VCaP (cell line): ENCODE data around the gene FRMD4B.

Source experiments
- H3K27ac ChIP-seq: fragments of 450-650 bp; 2 replicates; pipeline ENCODE4 v1.5.1; 2017
- TF ChIP-seq, protein P1 (sequence below): fragments of 450-650 bp; conservative IDR thresholded peaks from 2 replicates; pipeline ENCODE4 v1.5.1; 2017; ENCODE audit warnings: mild to moderate bottlenecking, moderate library complexity

FRMD4B gene

DNA sequence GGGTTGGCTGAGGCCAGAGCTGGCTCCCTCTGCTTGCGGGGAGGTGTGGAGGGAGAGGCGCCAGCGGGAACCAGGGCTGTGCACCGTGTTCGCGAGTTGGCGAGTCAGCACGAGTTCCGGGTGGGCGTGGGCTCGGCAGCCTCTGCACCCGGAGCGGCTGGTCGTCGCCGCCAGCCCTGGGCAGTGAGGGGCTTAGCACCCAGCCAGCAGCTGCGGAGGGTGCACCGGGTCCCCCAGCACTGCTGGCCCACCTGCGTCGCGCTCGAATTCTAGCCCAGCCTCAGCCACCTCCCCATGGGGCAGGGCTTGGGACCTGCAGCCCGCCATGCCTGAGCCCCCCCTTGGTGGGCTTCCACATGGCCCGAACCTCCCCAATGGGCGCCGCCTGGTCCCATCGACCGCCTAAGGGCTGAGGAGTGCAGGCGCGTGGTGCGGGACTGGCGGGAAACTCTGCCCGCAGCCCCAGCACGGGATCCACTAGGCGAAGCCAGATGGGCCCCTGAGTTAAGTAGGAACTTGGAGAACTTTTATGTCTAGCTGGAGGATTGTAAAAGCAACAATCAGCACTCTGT, 125.6 kb downstream of the FRMD4B start:
- H3K27ac ChIP-seq: no peak overlapping the region
- TF ChIP-seq, protein P1, sequence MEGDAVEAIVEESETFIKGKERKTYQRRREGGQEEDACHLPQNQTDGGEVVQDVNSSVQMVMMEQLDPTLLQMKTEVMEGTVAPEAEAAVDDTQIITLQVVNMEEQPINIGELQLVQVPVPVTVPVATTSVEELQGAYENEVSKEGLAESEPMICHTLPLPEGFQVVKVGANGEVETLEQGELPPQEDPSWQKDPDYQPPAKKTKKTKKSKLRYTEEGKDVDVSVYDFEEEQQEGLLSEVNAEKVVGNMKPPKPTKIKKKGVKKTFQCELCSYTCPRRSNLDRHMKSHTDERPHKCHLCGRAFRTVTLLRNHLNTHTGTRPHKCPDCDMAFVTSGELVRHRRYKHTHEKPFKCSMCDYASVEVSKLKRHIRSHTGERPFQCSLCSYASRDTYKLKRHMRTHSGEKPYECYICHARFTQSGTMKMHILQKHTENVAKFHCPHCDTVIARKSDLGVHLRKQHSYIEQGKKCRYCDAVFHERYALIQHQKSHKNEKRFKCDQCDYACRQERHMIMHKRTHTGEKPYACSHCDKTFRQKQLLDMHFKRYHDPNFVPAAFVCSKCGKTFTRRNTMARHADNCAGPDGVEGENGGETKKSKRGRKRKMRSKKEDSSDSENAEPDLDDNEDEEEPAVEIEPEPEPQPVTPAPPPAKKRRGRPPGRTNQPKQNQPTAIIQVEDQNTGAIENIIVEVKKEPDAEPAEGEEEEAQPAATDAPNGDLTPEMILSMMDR: no peak

DNA sequence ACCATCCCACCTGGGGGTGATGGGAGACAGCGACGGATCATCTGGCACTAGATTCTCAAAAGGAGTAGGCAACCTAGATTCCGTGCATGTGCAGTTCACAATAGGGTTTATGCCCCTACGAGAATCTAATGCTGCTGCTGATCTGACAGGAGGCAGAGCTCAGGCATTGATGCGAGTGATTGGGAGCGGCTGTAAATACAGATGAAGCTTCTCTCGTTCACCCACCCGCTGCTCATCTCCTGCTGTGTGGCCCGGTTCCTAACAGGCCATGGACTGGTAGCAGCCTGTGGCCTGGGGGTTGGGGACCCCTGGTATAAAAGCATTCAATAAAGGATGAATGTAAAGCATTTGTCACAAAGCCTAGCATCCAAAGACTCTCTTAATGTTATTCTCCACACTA, 126.8 kb downstream of the FRMD4B start:
- TF ChIP-seq, protein P1: no peak
- no peak overlapping the region for H3K27ac ChIP-seq

DNA sequence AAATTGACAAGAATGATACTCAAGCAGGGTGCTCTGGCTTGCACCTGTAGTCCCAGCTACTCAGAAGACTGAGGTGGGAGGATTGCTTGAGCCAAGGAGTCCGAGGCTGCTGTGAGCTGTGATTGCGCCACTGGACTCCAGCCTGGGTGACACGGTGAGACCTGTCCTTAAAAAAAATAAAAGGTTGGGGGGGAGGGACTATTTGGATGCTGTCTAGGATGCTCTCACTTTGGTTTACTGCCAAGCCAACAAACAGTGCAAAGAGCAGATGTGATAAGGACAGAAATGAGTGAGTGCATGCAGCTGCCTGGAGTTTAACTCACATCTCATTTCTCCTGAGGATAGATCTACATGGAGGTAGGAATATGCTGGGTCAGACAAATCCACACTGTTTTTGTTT, 130.0 kb downstream of the FRMD4B start:
- H3K27ac ChIP-seq: no peak overlapping the region
- TF ChIP-seq, protein P1: no peak

DNA sequence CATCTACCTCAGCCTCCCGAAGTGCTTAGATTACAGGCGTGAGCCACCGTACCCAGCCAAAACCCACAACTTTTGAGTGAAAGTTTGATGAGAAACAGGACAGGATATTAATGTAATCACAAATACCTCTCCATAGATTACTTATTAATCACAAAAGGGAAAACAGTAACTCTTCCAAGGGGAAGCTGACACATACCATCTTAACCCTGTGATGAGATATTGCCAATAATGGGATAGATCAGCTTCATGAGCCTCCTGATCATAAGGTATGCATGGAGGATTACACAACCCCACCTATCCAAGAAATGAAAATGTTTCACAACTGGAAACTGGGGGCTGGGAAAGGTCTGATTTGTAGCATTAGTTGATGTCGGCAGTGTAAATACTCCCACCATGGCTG, 131.5 kb downstream of the FRMD4B start:
- no peak overlapping the region for H3K27ac ChIP-seq
- TF ChIP-seq, protein P1: no peak

DNA sequence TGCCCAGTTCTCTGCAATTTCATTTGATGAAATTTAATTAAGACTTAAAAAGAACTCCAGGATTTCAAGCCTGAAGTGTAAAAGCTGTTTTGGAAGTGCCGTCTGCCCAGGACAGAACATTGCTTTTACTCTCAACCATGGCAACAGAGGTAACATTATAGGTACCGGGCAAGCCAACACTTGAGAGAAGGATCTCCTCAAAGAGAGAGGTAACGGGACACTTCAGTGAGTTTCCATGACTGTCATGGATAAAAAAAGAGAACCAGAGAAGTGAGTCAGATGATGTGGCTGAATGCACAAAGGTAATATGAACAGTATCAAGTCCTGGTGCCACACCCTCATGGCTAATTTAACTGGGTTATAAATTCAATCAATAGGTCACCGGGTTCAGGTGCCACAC, 133.3 kb downstream of the FRMD4B start:
- no peak overlapping the region for H3K27ac ChIP-seq
- TF ChIP-seq, protein P1: no peak

DNA sequence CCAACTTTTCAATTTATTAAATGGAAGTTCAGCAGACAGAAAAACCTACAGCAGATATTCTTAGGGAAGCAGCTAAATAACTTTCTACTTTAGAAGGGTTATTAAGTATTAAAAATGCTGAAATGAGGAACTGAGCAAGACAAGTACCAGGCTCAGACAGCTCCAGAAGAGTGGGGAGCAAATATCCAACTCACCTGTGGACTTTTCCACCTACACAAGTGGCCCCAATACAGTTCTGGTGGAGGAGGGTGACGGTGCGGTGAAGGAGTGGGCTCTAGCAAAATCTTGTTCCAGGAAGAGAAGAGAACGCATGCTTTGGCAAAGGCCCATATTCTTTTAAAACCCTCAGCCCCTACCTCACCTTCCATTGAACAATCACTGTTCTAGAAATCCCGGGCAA, 133.7 kb downstream of the FRMD4B start:
- peak overlapping the region; percentile 43 for H3K27ac ChIP-seq
- TF ChIP-seq, protein P1: no peak

DNA sequence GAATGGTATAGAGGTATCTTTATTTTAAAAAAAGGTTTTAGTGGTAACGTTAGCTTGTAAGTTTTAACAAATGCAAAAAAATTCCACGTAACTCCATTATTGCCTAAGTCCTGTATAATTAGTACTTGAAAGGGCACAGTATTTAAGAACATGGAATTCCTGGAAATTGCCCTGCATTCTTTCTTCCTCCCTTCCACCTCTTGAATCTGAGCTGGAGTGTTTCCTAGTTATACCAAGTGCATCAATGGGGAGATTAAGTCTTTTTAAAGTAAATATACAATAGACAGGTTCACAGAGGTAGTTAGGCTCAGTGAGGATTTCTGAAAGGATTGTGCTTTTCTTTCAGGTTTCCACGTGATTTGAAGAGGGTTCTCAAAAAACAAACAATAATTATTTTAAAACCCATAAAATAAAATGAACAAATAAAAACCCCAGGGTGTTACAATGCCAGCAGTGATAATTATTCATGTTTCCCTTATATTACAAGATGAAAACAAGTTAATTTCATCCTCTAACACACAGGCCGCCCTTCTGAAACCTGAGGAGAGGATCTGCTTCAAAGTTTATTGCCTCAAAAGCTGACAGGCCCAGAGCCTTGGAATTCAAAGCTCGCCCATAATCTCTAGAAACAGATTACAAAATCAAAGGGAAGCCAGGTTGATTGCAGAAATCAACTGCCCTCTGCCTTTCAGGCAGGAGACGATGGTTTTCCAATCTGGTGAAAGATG, 134.6 kb downstream of the FRMD4B start:
- peak overlapping the region; percentile 43 for H3K27ac ChIP-seq
- TF ChIP-seq, protein P1: no peak
